ENCODE data around the gene VEGFA. TPM values are rescaled to one million over a fixed set of nuclear protein-coding genes. Genes with fewer than 3 reads are reported as not detected.

VEGFA gene
- polyA plus RNA-seq, 2 of the 4 experiments (the other 2 are of a cell fraction): 35.8 to 83.7 TPM

DNA sequence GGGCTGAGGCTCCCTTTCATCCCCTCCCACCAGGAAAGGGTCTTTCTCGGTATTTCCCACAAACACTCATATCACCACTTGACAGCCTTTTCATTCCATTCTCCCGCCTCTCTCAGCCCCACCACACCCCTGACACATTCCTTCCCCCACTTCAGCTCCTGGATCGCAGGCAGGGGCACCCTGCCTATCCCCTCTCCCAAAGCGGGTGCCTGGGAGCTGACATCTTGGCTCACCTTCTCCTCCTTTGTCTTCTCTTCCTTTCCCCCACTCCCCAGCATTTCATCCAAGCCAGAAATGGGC is 10.2 kb upstream of the VEGFA start:
- FAIRE-seq (no peak), ATAC-seq (no peak), DNase-seq (ENCODE audit: low read depth in 1 of 2, low spot score in 1 of 2) (no peak)
- ChIA-PET POLR2A (no interaction called here), CTCF (interaction anchor here (1.4 to 8.6 kb wide), 8 partner anchors 10 to 319 kb away, joined by 3 to 52 read pairs (median 14); partner anchors contain the start of genes MRPS18A and VEGFA)
- H3K4me1 ChIP-seq: no peaks in the 10 kb centered on the region
- no peak overlapping the region for H3K4me2 ChIP-seq
- WGBS (ENCODE audit: missing lambda C conversion rate): 83% methylated on average over 4 of the region's 4 CpGs
- TF ChIP-seq HOXA7 (CRISPR knock-in tag; IDR thresholded peaks at IDR 0.05) (no peak), CBX2 (IDR thresholded peaks at IDR 0.05; ENCODE audit: borderline replicate concordance, low read depth) (no peak), CHD2 (IDR thresholded peaks at IDR 0.05; ENCODE audit: low read length, partially characterized antibody) (no peak), MYC (IDR thresholded peaks at IDR 0.05; ENCODE audit: borderline replicate concordance, low read length) (no peak), CHD4 (IDR thresholded peaks at IDR 0.05; ENCODE audit: borderline replicate concordance) (no peak), EHF (CRISPR knock-in tag; IDR thresholded peaks at IDR 0.05) (no peak), RARB (CRISPR knock-in tag; IDR thresholded peaks at IDR 0.05) (no peak), MAZ (IDR thresholded peaks at IDR 0.05; ENCODE audit: borderline replicate concordance, low read depth, low read length) (no peak)
- TF ChIP-seq, protein P1, sequence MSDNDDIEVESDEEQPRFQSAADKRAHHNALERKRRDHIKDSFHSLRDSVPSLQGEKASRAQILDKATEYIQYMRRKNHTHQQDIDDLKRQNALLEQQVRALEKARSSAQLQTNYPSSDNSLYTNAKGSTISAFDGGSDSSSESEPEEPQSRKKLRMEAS (IDR thresholded peaks at IDR 0.05): no peak
- H3K4me3 ChIP-seq: no peak overlapping the region
- H3K27ac ChIP-seq: no peak overlapping the region
- H3K9me3 ChIP-seq: no peaks in the 10 kb centered on the region

DNA sequence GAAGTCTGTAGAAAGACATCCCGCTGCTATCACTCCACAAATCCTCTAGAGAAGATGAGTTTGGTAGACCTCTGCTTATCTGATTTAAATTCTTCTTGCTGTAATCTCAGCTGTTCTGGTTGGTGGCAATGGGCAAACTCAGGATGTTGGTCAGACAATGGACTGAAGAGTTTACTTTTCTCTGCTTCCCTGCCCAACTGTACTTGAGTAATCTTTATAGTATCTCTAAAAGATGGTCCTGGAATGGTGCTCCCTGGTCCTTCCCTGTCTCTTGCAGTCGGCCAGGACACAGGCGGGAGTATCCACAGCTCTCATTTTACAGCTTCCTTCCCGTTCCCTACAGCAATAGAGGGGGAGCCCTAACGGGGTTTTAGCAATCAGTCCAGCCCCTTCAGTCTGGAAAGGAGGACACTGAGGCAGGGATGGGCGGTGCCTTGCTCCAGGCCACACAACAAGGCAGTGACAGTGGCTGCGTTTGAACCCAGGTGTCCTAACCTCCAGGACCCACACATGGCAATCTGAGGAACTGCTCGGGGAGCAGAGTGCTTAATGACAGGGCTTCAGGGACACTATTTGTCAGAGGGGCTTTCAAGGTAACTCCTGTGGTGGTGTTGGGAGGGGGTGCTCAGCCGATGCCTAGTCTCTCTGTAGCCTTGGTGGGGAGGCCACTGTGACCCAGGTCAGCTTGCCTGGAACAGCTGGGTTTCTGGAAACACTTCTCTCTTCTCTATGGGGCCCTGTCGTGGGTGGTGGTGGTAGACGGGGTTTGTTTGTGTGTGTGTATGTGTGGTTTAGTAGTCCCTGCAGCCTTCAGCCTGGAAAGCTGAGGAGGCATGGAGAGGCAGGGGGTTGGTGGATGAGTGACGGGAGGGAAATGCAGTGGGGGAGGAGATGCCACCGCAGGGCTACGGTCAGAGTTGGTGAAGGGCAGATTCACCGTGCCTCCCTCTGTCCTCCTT is 9.5 kb upstream of the VEGFA start:
- FAIRE-seq: no peak
- no peak for DNase-seq (ENCODE audit: low read depth in 1 of 2, low spot score in 1 of 2)
- H3K27ac ChIP-seq: no peak overlapping the region
- ATAC-seq: no peak
- TF ChIP-seq, protein P2, sequence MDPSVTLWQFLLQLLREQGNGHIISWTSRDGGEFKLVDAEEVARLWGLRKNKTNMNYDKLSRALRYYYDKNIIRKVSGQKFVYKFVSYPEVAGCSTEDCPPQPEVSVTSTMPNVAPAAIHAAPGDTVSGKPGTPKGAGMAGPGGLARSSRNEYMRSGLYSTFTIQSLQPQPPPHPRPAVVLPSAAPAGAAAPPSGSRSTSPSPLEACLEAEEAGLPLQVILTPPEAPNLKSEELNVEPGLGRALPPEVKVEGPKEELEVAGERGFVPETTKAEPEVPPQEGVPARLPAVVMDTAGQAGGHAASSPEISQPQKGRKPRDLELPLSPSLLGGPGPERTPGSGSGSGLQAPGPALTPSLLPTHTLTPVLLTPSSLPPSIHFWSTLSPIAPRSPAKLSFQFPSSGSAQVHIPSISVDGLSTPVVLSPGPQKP (IDR thresholded peaks at IDR 0.05; ENCODE audit: low read depth, low read length): no peak
- TF ChIP-seq FOSL2 (IDR thresholded peaks at IDR 0.05) (no peak), FOSL2 (CRISPR knock-in tag; IDR thresholded peaks at IDR 0.05) (no peak), RFX5 (IDR thresholded peaks at IDR 0.05) (no peak), HOXB13 (CRISPR knock-in tag; IDR thresholded peaks at IDR 0.05; ENCODE audit: low read depth) (no peak), HOXA7 (CRISPR knock-in tag; IDR thresholded peaks at IDR 0.05) (no peak), HDAC2 (IDR thresholded peaks at IDR 0.05) (no peak), ZSCAN20 (CRISPR knock-in tag; IDR thresholded peaks at IDR 0.05) (no peak), RCOR1 (IDR thresholded peaks at IDR 0.05; ENCODE audit: low read depth, low read length) (no peak), PHF8 (IDR thresholded peaks at IDR 0.05; ENCODE audit: borderline replicate concordance, low read depth) (no peak), CBX8 (IDR thresholded peaks at IDR 0.05) (no peak), SMC3 (IDR thresholded peaks at IDR 0.05) (no peak), JUNB (IDR thresholded peaks at IDR 0.05) (no peak), TP53 (CRISPR knock-in tag; IDR thresholded peaks at IDR 0.05) (no peak)
- TF ChIP-seq, protein P3, sequence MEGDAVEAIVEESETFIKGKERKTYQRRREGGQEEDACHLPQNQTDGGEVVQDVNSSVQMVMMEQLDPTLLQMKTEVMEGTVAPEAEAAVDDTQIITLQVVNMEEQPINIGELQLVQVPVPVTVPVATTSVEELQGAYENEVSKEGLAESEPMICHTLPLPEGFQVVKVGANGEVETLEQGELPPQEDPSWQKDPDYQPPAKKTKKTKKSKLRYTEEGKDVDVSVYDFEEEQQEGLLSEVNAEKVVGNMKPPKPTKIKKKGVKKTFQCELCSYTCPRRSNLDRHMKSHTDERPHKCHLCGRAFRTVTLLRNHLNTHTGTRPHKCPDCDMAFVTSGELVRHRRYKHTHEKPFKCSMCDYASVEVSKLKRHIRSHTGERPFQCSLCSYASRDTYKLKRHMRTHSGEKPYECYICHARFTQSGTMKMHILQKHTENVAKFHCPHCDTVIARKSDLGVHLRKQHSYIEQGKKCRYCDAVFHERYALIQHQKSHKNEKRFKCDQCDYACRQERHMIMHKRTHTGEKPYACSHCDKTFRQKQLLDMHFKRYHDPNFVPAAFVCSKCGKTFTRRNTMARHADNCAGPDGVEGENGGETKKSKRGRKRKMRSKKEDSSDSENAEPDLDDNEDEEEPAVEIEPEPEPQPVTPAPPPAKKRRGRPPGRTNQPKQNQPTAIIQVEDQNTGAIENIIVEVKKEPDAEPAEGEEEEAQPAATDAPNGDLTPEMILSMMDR (IDR thresholded peaks at IDR 0.05): no peak
- TF ChIP-seq, protein P4, sequence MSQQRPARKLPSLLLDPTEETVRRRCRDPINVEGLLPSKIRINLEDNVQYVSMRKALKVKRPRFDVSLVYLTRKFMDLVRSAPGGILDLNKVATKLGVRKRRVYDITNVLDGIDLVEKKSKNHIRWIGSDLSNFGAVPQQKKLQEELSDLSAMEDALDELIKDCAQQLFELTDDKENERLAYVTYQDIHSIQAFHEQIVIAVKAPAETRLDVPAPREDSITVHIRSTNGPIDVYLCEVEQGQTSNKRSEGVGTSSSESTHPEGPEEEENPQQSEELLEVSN (IDR thresholded peaks at IDR 0.05; ENCODE audit: borderline replicate concordance, low read depth): no peak
- TF ChIP-seq, protein P5, sequence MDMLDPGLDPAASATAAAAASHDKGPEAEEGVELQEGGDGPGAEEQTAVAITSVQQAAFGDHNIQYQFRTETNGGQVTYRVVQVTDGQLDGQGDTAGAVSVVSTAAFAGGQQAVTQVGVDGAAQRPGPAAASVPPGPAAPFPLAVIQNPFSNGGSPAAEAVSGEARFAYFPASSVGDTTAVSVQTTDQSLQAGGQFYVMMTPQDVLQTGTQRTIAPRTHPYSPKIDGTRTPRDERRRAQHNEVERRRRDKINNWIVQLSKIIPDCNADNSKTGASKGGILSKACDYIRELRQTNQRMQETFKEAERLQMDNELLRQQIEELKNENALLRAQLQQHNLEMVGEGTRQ (IDR thresholded peaks at IDR 0.05): no peak
- WGBS (ENCODE audit: missing lambda C conversion rate): 61% methylated on average over 8 of the region's 15 CpGs
- H3K9me3 ChIP-seq: no peaks in the 10 kb centered on the region
- no peaks in the 10 kb centered on the region for H3K4me1 ChIP-seq
- no peak overlapping the region for H3K4me2 ChIP-seq
- CTCF ChIA-PET: interaction anchor here (1.1 to 8.6 kb wide), 9 partner anchors 9 to 319 kb away, joined by 3 to 52 read pairs (median 13); partner anchors contain the start of gene VEGFA
- POLR2A ChIA-PET: interaction anchor here (1.1 kb wide), 1 partner anchor 10 kb away, joined by 5 read pairs; the partner anchor contains the start of gene VEGFA
- H3K4me3 ChIP-seq: no peak overlapping the region

All from A549 (cell line).